ENCODE results near the gene LSM5. TPM values are rescaled to one million over a fixed set of nuclear protein-coding genes. Genes with fewer than 3 reads are reported as not detected.

LSM5 gene
- total RNA-seq, 4 donors from 2014 or later = 17.7 to 29.5 (median 21.3) TPM

DNA sequence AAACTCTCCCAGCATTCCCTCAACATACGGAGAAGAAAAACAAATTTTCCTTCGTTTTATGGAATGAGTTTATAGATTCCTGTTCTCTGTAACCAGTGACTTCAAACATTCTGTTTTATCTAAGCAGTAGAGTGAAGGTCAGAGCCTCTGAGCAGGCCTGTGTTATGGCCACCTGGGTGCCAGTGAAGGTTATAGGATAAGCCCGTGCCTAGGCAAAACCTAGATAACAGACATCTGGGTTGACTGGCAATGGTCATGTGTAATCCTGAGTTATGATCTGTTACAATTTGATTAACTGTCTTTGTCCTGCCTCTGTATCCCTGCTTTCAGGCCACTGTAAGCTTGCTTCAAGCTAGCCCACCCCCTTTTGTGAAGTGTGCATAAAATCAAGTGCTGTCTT, 8.3 kb downstream of the LSM5 start:
- TF ChIP-seq, protein P1, sequence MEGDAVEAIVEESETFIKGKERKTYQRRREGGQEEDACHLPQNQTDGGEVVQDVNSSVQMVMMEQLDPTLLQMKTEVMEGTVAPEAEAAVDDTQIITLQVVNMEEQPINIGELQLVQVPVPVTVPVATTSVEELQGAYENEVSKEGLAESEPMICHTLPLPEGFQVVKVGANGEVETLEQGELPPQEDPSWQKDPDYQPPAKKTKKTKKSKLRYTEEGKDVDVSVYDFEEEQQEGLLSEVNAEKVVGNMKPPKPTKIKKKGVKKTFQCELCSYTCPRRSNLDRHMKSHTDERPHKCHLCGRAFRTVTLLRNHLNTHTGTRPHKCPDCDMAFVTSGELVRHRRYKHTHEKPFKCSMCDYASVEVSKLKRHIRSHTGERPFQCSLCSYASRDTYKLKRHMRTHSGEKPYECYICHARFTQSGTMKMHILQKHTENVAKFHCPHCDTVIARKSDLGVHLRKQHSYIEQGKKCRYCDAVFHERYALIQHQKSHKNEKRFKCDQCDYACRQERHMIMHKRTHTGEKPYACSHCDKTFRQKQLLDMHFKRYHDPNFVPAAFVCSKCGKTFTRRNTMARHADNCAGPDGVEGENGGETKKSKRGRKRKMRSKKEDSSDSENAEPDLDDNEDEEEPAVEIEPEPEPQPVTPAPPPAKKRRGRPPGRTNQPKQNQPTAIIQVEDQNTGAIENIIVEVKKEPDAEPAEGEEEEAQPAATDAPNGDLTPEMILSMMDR (IDR thresholded peaks at IDR 0.05; ENCODE audit: low read depth) = no peak

DNA sequence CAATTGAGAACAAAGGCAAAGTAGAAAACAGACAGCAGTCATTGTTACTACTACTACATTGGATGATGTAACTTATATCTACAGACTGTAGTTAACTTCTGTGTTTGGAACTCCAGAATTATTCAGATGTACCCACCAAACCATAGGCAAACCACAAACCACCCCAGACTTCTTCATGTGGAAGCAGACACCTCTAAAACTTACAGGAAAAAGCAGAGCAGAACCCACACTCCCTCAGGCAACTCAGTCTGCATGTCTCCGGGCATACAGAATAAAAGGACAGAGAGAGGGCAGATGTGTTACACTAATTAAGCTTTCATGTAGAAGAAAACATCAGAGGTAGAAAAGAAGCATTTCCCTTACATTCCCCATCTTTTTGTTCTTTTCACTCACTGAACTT, 9.0 kb downstream of the LSM5 start:
- TF ChIP-seq, protein P1 (IDR thresholded peaks at IDR 0.05; ENCODE audit: low read depth) = no peak

DNA sequence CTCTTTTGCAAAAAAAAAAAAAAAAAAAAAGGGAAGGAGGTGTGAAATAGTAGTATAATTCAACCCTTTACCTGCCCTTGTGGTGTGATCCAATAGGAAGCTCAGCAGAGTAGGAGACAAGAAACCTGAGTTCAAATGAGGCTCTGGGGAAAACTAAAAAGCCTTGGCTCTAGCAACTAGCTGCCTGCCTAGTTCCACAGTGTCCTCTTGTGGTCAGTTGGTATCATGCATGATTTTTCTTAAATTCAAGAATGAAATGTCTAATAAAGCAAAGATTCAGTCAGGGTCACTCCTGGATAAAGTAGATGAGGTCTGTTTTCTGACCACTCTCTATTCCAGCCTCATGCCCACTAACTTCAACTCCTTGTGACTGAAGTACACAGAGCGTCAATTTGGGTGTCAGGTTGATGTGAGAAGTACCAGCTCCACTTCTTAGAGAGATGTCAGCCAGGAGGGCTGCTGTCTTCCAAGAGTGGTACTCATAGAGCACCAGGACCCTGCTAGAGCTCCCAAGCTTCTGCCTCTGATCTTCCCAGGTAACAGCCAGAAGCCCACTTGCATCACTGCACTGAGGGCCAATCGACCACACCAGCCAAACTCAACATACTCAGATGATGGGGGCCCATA, 10.5 kb downstream of the LSM5 start:
- TF ChIP-seq, protein P1 (IDR thresholded peaks at IDR 0.05; ENCODE audit: low read depth) = no peak

DNA sequence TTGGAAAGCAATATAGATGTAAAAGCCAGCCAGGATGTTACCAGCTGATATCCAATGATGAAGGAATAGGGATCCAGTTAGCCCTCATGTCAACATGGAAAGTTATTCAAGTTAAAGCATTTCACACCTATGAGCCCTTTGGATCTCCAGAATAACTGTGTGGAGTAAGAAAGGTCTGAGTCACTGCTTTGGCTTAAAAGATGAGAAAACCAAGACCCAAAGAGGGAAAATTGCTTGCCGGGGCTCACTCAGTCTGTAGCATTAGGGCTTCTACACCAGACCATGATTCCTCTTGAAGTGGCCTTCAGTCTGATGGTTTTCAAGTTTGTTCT, 12.6 kb downstream of the LSM5 start:
- TF ChIP-seq, protein P1 (IDR thresholded peaks at IDR 0.05; ENCODE audit: low read depth) = no peak

DNA sequence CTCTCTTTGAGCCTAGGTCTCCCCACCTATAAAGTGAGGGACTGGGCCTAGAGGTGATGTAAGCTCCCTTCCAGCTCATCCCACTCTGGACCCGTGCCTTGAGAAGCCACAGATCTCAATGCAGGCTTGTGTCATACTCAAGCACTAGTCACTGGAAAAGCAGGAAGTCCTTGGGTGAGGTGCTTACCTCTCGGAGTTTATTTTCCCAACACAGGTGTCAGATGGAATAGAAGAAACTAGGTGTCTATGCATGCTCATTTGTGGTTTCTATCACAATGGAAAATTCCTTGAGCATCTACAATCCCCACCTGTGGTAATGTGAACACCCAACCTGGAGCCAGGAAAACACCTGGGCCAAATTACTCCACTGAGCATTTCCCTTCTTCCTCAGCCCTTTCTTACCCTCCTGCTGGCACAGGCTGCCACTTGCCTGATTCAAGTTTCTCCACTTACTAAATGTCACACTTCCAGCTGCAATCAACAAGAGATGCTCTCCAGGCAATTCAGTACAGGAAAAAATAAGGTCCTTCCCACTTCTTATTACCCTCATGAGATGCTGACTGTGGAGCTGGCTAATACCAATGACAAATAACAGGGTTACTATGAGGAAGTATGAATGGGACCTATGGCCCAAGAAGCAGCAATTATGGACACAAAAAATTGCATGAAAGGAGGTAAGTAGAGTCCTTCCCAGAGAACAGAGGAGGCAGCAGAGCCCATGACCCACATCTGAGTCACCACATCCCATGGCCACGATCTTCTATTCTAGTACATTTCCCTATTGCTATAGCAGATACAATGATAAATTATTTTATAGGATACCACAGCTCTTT, 13.1 kb downstream of the LSM5 start:
- TF ChIP-seq, protein P1 (IDR thresholded peaks at IDR 0.05; ENCODE audit: low read depth) = no peak

DNA sequence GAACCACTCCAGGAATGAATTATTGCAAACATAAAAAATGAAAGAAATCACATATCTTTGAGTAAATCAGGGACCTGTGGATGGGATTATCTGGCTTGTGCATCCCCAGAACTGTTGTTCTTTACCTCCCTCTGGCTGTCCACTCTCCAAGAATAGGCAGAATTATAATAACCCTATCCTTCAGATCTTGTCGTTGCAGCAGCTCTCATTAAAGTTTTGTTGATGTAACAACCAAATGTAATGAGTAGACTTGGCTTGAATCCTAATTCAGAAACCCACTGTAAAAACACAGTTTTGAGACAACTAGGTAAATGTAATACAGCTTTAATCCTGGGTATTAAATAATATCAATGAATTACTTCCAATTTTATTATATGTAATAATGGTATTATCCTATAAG, 16.2 kb downstream of the LSM5 start:
- TF ChIP-seq, protein P1 (IDR thresholded peaks at IDR 0.05; ENCODE audit: low read depth) = no peak

DNA sequence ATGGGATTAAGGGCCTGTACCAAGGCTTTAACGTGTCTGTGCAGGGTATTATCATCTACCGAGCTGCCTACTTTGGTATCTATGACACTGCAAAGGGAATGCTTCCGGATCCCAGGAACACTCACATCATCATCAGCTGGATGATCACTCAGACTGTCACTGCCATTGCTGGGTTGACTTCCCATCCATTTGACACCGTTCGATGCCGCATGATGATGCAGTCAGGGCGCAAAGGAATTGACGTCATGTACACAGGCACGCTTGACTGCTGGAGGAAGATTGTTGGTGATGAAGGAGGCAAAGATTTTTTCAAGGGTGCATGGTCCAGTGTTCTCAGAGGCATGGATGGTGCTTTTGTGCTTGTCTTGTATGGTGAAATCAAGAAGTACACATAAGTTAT, 18.2 kb downstream of the LSM5 start:
- TF ChIP-seq, protein P1 (IDR thresholded peaks at IDR 0.05; ENCODE audit: low read depth) = no peak

All from subcutaneous adipose tissue (tissue), 4 donors.